Myocyte (in vitro differentiated cells): Measurements from ENCODE around the gene TMEM239. TPM values are rescaled to one million over a fixed set of nuclear protein-coding genes. Genes with fewer than 3 reads are reported as not detected.

Experiments
- DNase-seq: peaks from one replicate; pipeline ENCODE4 v3.0.0-alpha.2; 2012; ENCODE audit warnings: low read depth
- total RNA-seq: library from RNA; depleted of rRNA; stranded (reverse); fragments of >200 nt; gene quantifications from 2 replicates; pipeline ENCODE4 v1.2.3, GENCODE V29; 2014

TMEM239 gene
- total RNA-seq, 1 donor from 2014 or later, result not detected

DNA sequence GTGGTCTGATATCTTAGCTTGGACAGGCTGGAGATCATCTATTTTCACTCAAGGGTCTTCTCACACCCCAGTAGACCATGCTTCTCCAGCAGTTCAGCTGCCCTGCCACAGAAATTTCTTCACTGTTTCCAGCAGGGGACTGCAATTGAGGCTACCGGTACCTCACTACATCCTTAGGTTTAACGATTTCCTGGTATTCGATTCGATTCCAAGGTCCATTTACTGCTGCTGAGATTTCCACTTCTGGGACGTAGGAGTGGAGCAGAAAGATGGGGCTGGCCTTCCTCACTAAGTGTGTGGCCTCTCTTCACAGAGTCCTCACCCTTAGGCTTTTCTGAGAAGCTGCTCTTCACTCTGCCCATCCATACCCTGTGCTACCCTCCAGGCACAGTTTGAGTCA, 30.5 kb downstream of the TMEM239 start:
- no peak for DNase-seq

DNA sequence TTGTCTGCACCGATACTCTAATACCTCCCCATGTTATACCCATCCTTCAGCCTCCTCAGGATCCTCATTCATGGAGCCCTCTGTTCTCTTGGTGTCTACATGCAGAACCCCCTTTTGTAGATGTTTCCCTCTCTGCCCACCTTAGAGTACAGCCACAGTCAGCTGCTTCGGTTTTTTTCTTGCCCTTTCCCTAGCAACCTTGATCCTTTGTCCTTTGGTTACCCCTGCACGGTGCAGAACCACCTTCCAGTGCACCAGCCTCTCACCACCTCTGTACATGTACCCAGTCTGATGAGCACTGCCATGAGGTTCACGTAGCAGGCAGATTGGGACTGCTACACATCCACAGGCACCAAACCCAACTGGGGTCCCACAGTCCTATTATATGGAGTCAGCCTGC, 31.6 kb downstream of the TMEM239 start:
- DNase-seq, result no peak

DNA sequence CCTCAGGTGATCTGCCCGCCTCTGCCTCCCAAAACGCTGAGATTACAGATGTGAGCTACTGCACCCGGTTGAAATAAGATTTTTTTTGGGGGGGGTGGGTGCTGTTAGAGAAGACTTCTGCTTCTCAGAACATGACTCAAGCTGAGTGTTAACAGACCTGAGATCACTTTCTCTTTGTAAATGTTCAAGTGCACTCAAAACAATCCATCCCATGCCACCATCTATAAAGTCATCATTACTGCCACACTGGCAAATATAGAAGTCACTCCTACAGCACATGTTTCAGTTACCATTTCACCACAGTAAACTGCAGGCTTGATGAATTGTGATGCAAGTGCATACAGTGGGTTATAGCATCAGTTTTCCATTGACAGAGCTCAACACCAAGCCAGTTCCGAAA, 33.4 kb downstream of the TMEM239 start:
- DNase-seq, result no peak

DNA sequence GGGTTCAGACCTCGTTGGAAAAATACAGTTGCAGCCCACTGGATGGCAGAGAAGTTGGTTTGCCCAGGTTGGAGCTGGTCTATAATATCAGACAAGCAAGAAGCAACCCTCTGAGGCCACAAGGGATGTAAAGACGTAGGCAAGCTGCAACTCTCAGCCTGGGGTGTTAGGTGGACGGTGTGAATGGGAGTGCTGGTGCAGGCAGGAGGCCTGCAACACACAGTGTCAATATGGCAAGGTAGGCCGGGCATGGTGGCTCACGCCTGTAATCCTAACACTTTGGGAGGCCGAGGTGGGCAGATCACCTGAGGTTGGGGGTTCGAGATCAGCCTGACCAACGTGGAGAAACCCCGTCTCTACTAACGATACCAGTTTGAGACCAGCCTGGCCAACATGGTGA, 34.9 kb downstream of the TMEM239 start:
- no peak for DNase-seq

DNA sequence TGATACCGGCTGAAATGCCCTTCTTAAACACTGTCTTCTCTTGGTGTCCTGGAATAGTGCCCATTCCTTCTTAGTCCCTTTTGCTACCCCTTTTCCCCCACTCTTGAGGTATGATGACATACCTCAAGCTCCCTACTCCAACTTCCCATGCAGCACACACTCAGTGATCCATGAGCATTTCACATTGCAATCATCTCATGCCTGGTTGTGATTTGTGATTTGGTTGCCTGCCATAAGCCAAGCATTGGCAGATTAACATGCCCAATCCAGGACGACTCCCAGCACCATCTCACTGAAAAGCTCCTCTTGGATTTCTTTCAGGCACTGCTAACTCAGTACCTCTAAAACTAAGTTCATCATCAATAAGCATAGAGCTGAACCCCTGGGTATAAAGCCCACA, 42.4 kb downstream of the TMEM239 start:
- DNase-seq, result no peak

DNA sequence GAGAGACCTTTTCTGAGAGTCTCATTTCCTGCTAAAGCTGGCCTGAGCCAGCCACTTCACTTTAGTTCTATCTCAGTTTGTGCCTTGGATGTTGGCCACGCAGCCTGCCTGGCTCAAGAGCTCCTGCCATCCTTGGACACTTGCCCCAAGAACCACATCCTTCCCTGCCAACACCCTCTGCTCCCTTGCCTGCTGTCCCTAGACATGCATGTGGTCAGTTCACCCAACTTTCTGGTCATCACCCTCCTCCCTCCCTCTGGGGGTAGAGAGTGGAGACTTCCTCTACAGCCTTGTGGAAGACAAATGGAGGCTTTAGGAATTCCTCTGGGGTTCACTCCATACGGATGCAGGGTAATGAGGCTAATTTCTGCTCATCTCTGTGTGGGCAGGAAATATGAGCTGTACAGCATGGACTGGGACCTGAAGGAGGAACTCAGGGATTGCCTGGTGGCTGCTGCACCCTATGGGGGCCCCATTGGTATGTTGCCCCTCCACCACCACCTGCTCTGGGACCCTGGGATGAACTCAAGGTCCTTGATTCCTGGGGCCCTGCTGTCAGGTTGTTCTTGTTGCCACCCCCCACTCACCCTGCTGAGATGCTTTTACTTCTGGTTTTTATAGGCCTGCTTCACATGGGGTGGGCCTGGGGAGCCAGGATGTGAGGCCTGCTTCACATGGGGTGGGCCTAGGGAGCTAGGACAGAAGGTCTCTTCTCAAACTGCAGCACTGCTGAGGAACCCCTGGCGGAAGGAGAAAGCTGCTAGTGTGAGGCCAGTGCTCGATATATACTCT, 43.4 kb downstream of the TMEM239 start:
- peak; percentile 98 for DNase-seq

DNA sequence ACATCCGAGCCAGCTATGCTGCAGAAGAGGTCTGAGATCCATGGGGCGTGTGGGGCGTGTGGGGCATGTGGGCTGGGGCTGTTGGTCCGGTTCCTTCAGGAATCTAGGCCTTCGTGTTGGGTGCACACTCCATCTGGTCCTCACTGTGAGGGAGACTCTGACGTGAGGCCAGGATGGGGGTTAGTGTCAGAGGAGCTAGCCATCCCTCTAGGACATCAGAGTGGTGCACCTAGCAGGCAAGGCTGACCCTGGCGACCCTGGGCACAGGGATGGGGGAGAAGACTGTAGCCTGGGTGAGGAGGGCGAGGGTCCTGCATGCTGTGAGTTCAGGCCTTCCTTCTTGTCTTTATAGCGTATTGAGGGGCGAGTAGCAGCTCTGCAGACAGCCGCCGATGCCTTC, 48.5 kb downstream of the TMEM239 start:
- no peak for DNase-seq

DNA sequence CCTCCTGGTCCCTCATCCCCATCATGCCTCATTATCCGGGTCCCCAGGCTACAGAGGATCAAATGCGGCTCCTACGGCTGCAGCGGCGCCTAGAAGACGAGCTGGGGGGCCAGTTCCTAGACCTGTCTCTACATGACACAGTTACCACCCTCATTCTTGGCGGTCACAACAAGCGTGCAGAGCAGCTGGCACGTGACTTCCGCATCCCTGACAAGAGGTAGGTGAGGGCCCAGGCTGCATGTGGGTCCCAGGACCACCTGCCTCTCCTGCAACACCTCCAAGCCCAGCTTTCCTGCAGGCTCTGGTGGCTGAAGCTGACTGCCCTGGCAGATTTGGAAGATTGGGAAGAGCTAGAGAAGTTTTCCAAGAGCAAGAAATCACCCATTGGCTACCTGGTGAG, 48.9 kb downstream of the TMEM239 start:
- no peak for DNase-seq

DNA sequence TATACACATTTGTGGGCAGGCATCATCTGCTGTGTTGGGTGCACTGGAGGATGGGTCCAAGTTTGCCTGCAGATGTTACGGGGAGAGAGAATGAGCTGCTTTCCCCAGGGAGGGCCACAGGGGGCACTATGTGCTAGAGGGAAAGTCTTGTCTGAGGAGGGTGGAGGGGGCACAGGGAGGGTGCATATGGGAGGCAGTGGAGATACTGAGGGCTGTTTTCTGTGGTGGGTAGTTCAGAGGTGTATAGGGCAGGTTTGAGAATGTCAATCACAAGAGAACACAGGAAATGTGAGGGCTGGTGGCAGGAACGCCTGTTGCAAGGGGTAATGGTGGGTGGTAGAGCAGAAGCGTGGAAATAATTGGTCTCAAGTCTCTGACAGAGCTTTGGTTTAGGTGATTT, 49.5 kb downstream of the TMEM239 start:
- DNase-seq, result no peak

DNA sequence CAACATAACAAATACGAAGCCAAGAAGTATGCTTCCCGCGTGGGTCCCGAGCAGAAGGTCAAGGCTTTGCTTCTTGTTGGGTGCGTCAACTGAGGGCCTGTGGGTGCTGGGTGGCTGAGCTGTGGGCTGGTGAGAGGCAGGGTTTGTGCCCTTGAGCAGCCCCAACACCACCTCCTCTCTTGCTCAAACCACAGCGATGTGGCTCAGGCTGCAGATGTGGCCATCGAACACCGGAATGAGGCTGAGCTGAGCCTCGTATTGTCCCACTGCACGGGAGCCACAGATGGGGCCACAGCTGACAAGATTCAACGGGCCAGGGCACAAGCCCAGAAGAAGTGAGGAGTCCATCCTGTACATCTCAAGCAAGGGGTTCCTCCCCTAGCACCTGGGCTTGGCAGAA, 50.1 kb downstream of the TMEM239 start:
- DNase-seq, result no peak

DNA sequence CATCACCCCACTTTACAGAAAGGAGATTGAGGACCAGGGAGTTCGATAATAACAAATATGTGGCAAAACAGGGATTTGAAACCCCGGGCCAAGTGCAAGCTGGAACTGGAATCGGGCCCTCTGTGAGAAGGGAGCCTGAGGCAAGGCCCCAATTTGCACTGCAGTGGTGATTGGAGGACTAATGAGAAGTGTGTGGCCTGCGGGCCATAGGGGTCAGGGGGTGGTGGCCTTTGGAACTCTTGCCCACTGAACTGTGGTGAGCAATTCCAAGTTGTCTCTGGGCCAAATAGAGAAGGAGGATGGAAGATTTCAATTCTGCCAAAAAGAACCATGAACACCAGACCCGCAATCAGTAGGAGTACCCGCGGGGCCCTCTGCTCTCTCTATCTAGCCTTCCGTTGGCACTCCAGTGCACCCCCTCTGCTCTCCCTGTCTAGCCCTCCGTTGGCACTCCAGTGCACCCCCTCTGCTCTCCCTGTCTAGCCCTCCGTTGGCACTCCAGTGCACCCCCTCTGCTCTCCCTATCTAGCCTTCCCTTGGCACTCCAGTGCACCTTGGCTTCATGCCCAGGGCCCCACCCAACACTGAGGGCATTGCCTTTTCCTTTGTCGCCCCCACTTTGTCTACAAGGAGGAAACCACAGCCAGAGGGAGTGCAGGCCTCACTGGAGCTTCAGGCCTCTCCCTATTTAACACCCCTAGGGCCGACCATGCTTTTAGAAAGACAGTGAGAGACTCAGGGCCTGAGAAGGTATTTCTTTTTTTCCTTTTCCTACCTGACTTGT, 51.1 kb downstream of the TMEM239 start:
- DNase-seq, result no peak

Other genes starting within 250 kb of the TMEM239 start
- gene NOP56, start 163.7 kb upstream of the TMEM239 start, total RNA-seq, result 92.1 and 94.2 TPM in 2 replicates
- gene IDH3B, start 152.1 kb upstream of the TMEM239 start, total RNA-seq, result 128 and 138 TPM in 2 replicates
- gene EBF4, start 123.6 kb upstream of the TMEM239 start, total RNA-seq, result 0.31 and 0.94 TPM in 2 replicates
- not detected in 2 replicates for gene CPXM1, start 15.7 kb upstream of the TMEM239 start, total RNA-seq
- gene C20orf141, start 1.4 kb upstream of the TMEM239 start, total RNA-seq, result not detected in 2 replicates
- 16.3 and 31.4 TPM in 2 replicates for gene PCED1A, start 24.3 kb downstream of the TMEM239 start, total RNA-seq
- gene VPS16, start 24.4 kb downstream of the TMEM239 start, total RNA-seq, result 30.1 and 31.3 TPM in 2 replicates
- gene PTPRA, start 57.1 kb downstream of the TMEM239 start, total RNA-seq, result 22.0 and 30.4 TPM in 2 replicates
- not detected in 2 replicates for gene GNRH2, start 227.3 kb downstream of the TMEM239 start, total RNA-seq
- 51.2 and 56.8 TPM in 2 replicates for gene MRPS26, start 229.7 kb downstream of the TMEM239 start, total RNA-seq